Kidney epithelial cell (primary cell): ENCODE results near the gene PCDHGB7. TPM values are rescaled to one million over a fixed set of nuclear protein-coding genes. Genes with fewer than 3 reads are reported as not detected.
A peak's percentile ranks its signal among the peaks of the same experiment; 100 is the strongest.
"Not testable (repeated sequence)": the region's sequence is repeated elsewhere in the genome, so short reads cannot be mapped to it uniquely, and the experiment has no call there.

Experiments used
- DNase-seq: peaks from one replicate; pipeline ENCODE4 v3.0.0-alpha.2; 2010; ENCODE audit warnings: low read depth
- H3K27me3 ChIP-seq: 2 replicates; pipeline ENCODE4 v1.6.0; 2011; ENCODE audit warnings: low read length; ENCODE audit not compliant: control insufficient read depth, insufficient read depth
- H3K36me3 ChIP-seq: 2 replicates; pipeline ENCODE4 v1.5.1; 2011; ENCODE audit warnings: low read length; ENCODE audit not compliant: control insufficient read depth, insufficient read depth
- H3K4me3 ChIP-seq: 2 replicates; pipeline ENCODE4 v1.5.1; 2011; ENCODE audit warnings: low read depth, mild to moderate bottlenecking, control low read depth, low read length
- total RNA-seq: library from RNA; depleted of rRNA; stranded (reverse); fragments of >200 nt; gene quantifications from 2 replicates; pipeline ENCODE4 v1.2.3, GENCODE V29; 2015
- TF ChIP-seq, protein P1 (sequence below): IDR thresholded peaks from 2 replicates; pipeline ENCODE4 v1.5.1; 2011; ENCODE audit warnings: mild to moderate bottlenecking, moderate library complexity, low read length, control low read depth, inconsistent platforms; ENCODE audit not compliant: insufficient read depth, poor library complexity, severe bottlenecking

PCDHGB7 gene
- total RNA-seq, 1 donor from 2014 or later: 14.1 TPM

DNA sequence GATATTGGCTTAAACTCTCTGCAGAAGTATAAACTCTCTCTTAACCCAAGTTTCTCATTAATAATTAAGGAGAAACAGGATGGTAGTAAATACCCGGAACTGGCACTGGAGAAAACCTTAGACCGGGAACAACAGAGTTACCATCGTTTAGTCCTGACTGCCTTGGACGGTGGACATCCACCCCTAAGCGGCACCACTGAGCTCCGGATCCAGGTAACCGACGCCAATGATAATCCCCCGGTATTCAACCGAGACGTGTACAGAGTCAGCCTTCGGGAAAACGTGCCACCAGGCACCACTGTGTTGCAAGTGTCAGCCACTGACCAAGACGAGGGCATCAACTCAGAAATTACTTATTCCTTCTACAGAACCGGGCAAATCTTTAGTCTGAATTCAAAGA is 18.9 kb upstream of the PCDHGB7 start:
- TF ChIP-seq, protein P1, sequence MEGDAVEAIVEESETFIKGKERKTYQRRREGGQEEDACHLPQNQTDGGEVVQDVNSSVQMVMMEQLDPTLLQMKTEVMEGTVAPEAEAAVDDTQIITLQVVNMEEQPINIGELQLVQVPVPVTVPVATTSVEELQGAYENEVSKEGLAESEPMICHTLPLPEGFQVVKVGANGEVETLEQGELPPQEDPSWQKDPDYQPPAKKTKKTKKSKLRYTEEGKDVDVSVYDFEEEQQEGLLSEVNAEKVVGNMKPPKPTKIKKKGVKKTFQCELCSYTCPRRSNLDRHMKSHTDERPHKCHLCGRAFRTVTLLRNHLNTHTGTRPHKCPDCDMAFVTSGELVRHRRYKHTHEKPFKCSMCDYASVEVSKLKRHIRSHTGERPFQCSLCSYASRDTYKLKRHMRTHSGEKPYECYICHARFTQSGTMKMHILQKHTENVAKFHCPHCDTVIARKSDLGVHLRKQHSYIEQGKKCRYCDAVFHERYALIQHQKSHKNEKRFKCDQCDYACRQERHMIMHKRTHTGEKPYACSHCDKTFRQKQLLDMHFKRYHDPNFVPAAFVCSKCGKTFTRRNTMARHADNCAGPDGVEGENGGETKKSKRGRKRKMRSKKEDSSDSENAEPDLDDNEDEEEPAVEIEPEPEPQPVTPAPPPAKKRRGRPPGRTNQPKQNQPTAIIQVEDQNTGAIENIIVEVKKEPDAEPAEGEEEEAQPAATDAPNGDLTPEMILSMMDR: no peak
- no peak for DNase-seq
- no peak overlapping the region for H3K4me3 ChIP-seq
- H3K27me3 ChIP-seq: peaks cover 16% of the 10 kb centered on the region
- H3K36me3 ChIP-seq: no peaks in the 10 kb centered on the region

DNA sequence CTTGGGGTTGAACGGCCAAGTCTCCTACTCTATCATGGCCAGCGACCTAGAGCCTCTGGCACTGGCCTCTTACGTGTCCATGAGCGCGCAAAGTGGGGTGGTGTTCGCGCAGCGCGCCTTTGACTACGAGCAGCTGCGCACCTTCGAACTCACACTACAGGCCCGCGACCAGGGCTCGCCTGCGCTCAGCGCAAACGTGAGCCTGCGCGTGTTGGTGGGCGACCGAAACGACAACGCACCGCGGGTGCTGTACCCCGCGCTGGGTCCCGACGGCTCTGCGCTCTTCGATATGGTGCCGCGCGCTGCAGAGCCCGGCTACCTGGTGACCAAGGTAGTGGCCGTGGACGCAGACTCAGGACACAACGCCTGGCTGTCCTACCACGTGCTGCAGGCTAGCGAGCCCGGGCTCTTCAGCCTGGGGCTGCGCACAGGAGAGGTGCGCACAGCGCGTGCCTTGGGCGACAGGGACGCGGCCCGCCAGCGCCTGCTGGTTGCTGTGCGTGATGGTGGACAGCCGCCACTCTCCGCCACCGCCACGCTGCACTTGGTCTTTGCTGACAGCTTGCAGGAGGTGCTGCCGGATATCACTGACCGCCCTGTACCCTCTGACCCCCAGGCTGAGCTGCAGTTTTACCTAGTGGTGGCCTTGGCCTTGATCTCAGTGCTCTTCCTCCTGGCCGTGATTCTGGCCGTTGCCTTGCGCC is 17.8 kb upstream of the PCDHGB7 start:
- TF ChIP-seq, protein P1: no peak

DNA sequence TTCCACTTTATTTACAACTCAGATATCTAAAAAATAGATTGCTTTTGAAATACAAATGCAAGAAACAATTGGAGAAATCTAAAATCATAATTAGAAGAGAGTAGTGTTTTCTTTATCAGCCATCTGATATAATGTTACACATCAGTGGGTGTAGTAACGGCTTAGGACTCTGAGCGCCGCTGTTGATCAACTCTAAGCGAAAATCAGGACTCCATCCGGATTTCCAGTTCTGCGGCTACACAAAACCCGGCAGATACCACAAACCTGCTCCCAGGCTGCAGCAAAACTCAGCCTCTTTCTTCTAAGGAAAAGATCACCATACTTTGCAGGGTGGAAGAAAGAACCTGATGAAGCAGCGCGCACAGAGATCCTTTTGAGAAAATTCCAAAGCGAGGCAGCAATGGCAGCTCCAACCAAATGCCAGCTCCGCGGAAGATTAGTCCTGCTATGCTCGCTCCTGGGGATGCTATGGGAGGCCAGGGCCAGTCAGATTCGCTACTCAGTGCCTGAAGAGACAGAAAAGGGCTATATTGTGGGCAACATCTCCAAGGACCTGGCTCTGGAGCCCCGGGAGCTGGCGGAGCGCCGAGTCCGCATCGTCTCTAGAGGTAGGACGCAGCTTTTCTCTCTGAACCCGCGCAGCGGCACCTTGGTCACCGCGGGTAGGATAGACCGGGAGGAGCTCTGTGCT is 14.8 kb upstream of the PCDHGB7 start, which contains the start of gene PCDHGA9:
PCDHGA9 (plus strand) TSS at position 226 of the 691 bp plus-strand sequence; CDS start at position 401, 175 bp downstream.
- Histone ChIP-seq H3K36me3 (no peaks in the 10 kb centered on the region), H3K4me3 (peak within 1 kb of the TSS; percentile 26), H3K27me3 (peaks cover 14% of the 10 kb centered on the region)
- TF ChIP-seq, protein P1: peak; percentile 21
- no peak for DNase-seq

More for the DNA sequence above, 17.8 kb upstream of the PCDHGB7 start:
- H3K36me3 ChIP-seq: no peaks in the 10 kb centered on the region
- H3K27me3 ChIP-seq: peaks cover 15% of the 10 kb centered on the region
- no peak overlapping the region for H3K4me3 ChIP-seq
- DNase-seq: no peak

DNA sequence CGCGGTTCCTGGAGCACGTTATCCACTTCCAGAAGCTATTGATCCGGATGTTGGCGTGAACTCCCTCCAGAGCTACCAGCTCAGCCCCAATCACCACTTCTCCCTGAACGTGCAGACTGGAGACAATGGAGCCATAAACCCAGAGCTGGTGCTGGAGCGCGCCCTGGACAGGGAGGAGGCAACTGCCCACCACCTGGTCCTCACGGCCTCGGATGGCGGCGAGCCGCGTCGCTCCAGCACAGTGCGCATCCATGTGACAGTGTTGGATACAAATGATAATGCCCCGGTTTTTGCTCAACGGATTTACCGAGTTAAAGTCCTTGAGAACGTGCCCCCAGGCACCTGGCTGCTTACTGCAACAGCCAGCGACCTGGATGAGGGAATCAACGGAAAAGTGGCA is 14.1 kb upstream of the PCDHGB7 start:
- no peak overlapping the region for H3K4me3 ChIP-seq
- H3K27me3 ChIP-seq: peaks cover 16% of the 10 kb centered on the region
- no peaks in the 10 kb centered on the region for H3K36me3 ChIP-seq
- TF ChIP-seq, protein P1: no peak
- DNase-seq: no peak

DNA sequence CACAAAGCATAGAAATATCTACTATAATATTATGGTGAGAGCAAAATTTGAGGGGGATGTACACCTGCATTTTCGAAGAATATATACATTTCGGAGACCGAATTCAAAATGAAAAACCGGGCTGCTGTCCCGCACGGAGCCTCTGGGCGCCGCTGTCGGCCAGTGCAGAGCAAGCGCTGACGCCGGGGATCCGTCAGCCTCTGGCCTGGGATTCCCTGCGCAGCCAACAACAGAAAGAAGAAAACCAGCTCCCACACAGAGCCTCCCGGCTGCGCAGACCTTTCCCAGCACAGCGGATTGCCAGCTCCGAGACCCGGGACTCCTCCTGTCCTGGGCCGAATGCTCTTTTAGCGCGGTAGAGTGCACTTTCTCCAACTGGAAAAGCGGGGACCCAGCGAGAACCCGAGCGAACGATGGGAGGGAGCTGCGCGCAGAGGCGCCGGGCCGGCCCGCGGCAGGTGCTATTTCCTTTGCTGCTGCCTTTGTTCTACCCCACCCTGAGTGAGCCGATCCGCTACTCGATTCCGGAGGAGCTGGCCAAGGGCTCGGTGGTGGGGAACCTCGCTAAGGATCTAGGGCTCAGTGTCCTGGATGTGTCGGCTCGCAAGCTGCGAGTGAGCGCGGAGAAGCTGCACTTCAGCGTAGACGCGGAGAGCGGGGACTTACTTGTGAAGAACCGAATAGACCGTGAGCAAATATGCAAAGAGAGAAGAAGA is 9.5 kb upstream of the PCDHGB7 start, which contains the start of gene PCDHGB6:
PCDHGB6 (plus strand) TSS at position 232 of the 716 bp plus-strand sequence; CDS start at position 414, 182 bp downstream.
- peak within 1 kb of the TSS; percentile 3 for H3K4me3 ChIP-seq
- peaks cover 15% of the 10 kb centered on the region for H3K27me3 ChIP-seq
- H3K36me3 ChIP-seq, DNase-seq: not testable (repeated sequence)
- TF ChIP-seq, protein P1: peak; percentile 58
